ENCODE results near the gene ABCC8. TPM values are rescaled to one million over a fixed set of nuclear protein-coding genes. Genes with fewer than 3 reads are reported as not detected.

ABCC8 gene
- total and polyA plus RNA-seq, 2 donors (not counting 3 experiments of a cell fraction or from before 2014, with no cell fraction given), result not detected

- Histone ChIP-seq H3K4me3 (replicated peaks in 1 of 3; ENCODE audit: insufficient read depth in 1 of 3, low read depth in 1 of 3, low read length in 3 of 3) (no peak overlapping the region), H3K27me3 (ENCODE audit: control insufficient read depth in 2 of 2, insufficient read depth in 2 of 2, low read length in 2 of 2) (no peaks in the 10 kb centered on the region), H3K27ac (ENCODE audit: insufficient read depth, low read depth, low read length) (no peak overlapping the region), H3K4me1 (ENCODE audit: control insufficient read depth, extremely low read depth, insufficient read depth, low read length) (peaks cover 5% of the 10 kb centered on the region), H3K9me3 (replicated peaks; ENCODE audit: control insufficient read depth, insufficient read depth, low read length) (no peaks in the 10 kb centered on the region), H3K9me1 (replicated peaks; ENCODE audit: control insufficient read depth, extremely low read depth, insufficient read depth, low read length) (no peaks in the 10 kb centered on the region), H3K79me2 (ENCODE audit: control insufficient read depth, insufficient read depth, low read length) (no peaks in the 10 kb centered on the region), H4K20me1 (replicated peaks; ENCODE audit: control insufficient read depth, extremely low read depth, insufficient read depth, low read length) (no peaks in the 10 kb centered on the region), H3K4me2 (ENCODE audit: insufficient read depth, low read length) (no peak overlapping the region), H3K36me3 (ENCODE audit: control insufficient read depth in 2 of 2, extremely low read depth in 1 of 2, insufficient read depth in 2 of 2, low read length in 2 of 2) (no peaks in the 10 kb centered on the region), H2AFZ (ENCODE audit: low read depth, low read length) (no peak overlapping the region), H3K9ac (replicated peaks; ENCODE audit: extremely low read depth, insufficient read depth, low read length) (no peak overlapping the region)
- no peak for TF ChIP-seq POLR2A (IDR thresholded peaks at IDR 0.05; ENCODE audit: low read depth, low read length)
- no peak for TF ChIP-seq GATA2 (IDR thresholded peaks at IDR 0.05; ENCODE audit: insufficient read depth, insufficient read length, low read depth, low read length)
- no peak for TF ChIP-seq POLR2AphosphoS5 (IDR thresholded peaks at IDR 0.05; ENCODE audit: insufficient read depth, low read depth, low read length)
- POLR2A ChIA-PET, result no interaction called here
- BruUV-seq (replicated peaks), result no TSS peak
- intact Hi-C loops (cut with micrococcal nuclease), result no loop called here
- FAIRE-seq, result no peak
- CTCF ChIA-PET, result interaction anchor here (1.0 to 1.3 kb wide), 2 partner anchors 11 to 120 kb away, joined by 3 to 5 read pairs; no protein-coding TSS in a partner anchor
- dilution Hi-C loops (cut with MboI; ENCODE audit: extremely low pct_ligation_motif_present, low sequenced_read_pairs), result no loop called here
- no peak for DNase-seq (ENCODE audit: low read depth, low spot score)
These were observed 68.0 kb downstream of the ABCC8 start for GRCh38 chr11:17408641-17409040.

- dilution Hi-C loops (cut with MboI; ENCODE audit: extremely low pct_ligation_motif_present, low sequenced_read_pairs) (no loop called here), intact Hi-C loops (cut with micrococcal nuclease) (no loop called here)
- DNase-seq (ENCODE audit: low read depth, low spot score), result no peak
- no peaks in the 10 kb centered on the region for H3K9me3 ChIP-seq (replicated peaks; ENCODE audit: control insufficient read depth, insufficient read depth, low read length)
- H3K4me2 ChIP-seq (ENCODE audit: insufficient read depth, low read length), result no peak overlapping the region
- CTCF ChIA-PET, result interaction anchor here (1.0 to 1.3 kb wide), 2 partner anchors 11 to 120 kb away, joined by 3 to 5 read pairs; no protein-coding TSS in a partner anchor
- no peaks in the 10 kb centered on the region for H3K79me2 ChIP-seq (ENCODE audit: control insufficient read depth, insufficient read depth, low read length)
- no peaks in the 10 kb centered on the region for H3K36me3 ChIP-seq (ENCODE audit: control insufficient read depth in 2 of 2, extremely low read depth in 1 of 2, insufficient read depth in 2 of 2, low read length in 2 of 2)
- no peaks in the 10 kb centered on the region for H3K27me3 ChIP-seq (ENCODE audit: control insufficient read depth in 2 of 2, insufficient read depth in 2 of 2, low read length in 2 of 2)
- no peaks in the 10 kb centered on the region for H4K20me1 ChIP-seq (replicated peaks; ENCODE audit: control insufficient read depth, extremely low read depth, insufficient read depth, low read length)
- TF ChIP-seq POLR2A (IDR thresholded peaks at IDR 0.05; ENCODE audit: low read depth, low read length) (no peak), EZH2 (IDR thresholded peaks at IDR 0.05; ENCODE audit: borderline replicate concordance, low read depth, low read length, severe bottlenecking) (no peak), MYC (IDR thresholded peaks at IDR 0.05; ENCODE audit: low read depth, low read length) (no peak), MAX (IDR thresholded peaks at IDR 0.05; ENCODE audit: insufficient read depth, insufficient read length) (no peak), FOS (IDR thresholded peaks at IDR 0.05; ENCODE audit: borderline replicate concordance, insufficient read depth, low read length) (no peak), POLR2AphosphoS5 (IDR thresholded peaks at IDR 0.05; ENCODE audit: insufficient read depth, low read depth, low read length) (no peak), JUN (IDR thresholded peaks at IDR 0.05; ENCODE audit: borderline replicate concordance, insufficient read depth, insufficient read length, low read depth) (no peak), GATA2 (IDR thresholded peaks at IDR 0.05; ENCODE audit: insufficient read depth, insufficient read length, low read depth, low read length) (no peak)
- TF ChIP-seq, protein P1, sequence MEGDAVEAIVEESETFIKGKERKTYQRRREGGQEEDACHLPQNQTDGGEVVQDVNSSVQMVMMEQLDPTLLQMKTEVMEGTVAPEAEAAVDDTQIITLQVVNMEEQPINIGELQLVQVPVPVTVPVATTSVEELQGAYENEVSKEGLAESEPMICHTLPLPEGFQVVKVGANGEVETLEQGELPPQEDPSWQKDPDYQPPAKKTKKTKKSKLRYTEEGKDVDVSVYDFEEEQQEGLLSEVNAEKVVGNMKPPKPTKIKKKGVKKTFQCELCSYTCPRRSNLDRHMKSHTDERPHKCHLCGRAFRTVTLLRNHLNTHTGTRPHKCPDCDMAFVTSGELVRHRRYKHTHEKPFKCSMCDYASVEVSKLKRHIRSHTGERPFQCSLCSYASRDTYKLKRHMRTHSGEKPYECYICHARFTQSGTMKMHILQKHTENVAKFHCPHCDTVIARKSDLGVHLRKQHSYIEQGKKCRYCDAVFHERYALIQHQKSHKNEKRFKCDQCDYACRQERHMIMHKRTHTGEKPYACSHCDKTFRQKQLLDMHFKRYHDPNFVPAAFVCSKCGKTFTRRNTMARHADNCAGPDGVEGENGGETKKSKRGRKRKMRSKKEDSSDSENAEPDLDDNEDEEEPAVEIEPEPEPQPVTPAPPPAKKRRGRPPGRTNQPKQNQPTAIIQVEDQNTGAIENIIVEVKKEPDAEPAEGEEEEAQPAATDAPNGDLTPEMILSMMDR (IDR thresholded peaks at IDR 0.05; ENCODE audit: extremely low read depth in 1 of 2, insufficient read depth in 1 of 2, low read depth in 1 of 2, low read length in 2 of 2), result no peak
- peaks cover 5% of the 10 kb centered on the region for H3K4me1 ChIP-seq (ENCODE audit: control insufficient read depth, extremely low read depth, insufficient read depth, low read length)
- H3K9ac ChIP-seq (replicated peaks; ENCODE audit: extremely low read depth, insufficient read depth, low read length), result no peak overlapping the region
- H2AFZ ChIP-seq (ENCODE audit: low read depth, low read length), result no peak overlapping the region
- H3K9me1 ChIP-seq (replicated peaks; ENCODE audit: control insufficient read depth, extremely low read depth, insufficient read depth, low read length), result no peaks in the 10 kb centered on the region
- no TSS peak for BruUV-seq (replicated peaks)
- no peak overlapping the region for H3K27ac ChIP-seq (ENCODE audit: insufficient read depth, low read depth, low read length)
- H3K4me3 ChIP-seq (replicated peaks in 1 of 3; ENCODE audit: insufficient read depth in 1 of 3, low read depth in 1 of 3, low read length in 3 of 3), result no peak overlapping the region
- POLR2A ChIA-PET, result no interaction called here
- no peak for FAIRE-seq
These were observed 68.6 kb downstream of the ABCC8 start for GRCh38 chr11:17408026-17408425.

All from endothelial cell of umbilical vein (primary cell).